ENCODE results near the gene CEP164. TPM values are rescaled to one million over a fixed set of nuclear protein-coding genes. Genes with fewer than 3 reads are reported as not detected.
"Not testable (repeated sequence)": the region's sequence is repeated elsewhere in the genome, so short reads cannot be mapped to it uniquely, and the experiment has no call there.

CEP164 gene
- total RNA-seq, 1 donor from 2014 or later, result 5.9 TPM

- TF ChIP-seq, protein P1, sequence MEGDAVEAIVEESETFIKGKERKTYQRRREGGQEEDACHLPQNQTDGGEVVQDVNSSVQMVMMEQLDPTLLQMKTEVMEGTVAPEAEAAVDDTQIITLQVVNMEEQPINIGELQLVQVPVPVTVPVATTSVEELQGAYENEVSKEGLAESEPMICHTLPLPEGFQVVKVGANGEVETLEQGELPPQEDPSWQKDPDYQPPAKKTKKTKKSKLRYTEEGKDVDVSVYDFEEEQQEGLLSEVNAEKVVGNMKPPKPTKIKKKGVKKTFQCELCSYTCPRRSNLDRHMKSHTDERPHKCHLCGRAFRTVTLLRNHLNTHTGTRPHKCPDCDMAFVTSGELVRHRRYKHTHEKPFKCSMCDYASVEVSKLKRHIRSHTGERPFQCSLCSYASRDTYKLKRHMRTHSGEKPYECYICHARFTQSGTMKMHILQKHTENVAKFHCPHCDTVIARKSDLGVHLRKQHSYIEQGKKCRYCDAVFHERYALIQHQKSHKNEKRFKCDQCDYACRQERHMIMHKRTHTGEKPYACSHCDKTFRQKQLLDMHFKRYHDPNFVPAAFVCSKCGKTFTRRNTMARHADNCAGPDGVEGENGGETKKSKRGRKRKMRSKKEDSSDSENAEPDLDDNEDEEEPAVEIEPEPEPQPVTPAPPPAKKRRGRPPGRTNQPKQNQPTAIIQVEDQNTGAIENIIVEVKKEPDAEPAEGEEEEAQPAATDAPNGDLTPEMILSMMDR (IDR thresholded peaks at IDR 0.05; ENCODE audit: borderline replicate concordance), result no peak
Measured at GRCh38 chr11:117444711-117445658, 117.3 kb downstream of the CEP164 start.

DNA sequence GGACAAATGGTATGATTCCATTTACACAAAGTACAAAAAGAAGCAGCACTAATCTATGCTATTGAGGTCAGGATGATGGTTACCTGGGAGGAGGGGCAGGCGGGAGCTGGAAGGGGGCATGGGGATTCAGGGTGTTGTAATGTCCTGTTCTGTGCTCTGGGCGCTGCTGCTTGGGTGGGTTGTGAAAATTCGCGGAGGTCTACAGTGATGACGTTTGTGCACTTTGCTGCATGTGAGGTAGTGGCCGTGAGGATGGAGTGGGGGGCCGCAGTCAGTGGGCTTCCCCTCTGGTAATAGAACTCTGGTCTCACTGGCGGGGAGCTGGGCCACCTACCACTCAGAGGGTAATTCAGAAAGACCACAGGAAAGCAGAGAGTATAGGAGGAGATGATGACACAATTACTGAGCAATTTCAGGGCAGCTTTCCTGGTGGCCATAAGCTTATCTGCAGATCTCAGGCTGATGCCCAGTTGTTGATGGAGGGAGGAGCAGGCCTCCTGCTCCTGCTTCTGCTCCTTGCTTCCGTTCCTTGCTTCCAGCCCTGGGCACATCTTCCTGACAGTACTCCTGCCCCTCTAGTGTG is 121.5 kb downstream of the CEP164 start:
- peaks cover 6% of the 10 kb centered on the region for H3K36me3 ChIP-seq
- no peak for DNase-seq
- no peak overlapping the region for H3K4me3 ChIP-seq
- H3K27ac ChIP-seq (replicated peaks), result no peak overlapping the region
- TF ChIP-seq, protein P1 (IDR thresholded peaks at IDR 0.05; ENCODE audit: borderline replicate concordance), result no peak
- intact Hi-C loops (cut with micrococcal nuclease), result loop anchor here (5.0 kb wide), 1 partner anchor 358 kb away; no protein-coding TSS in a partner anchor
- H3K9me3 ChIP-seq (replicated peaks), result peaks cover 20% of the 10 kb centered on the region
- no peaks in the 10 kb centered on the region for H3K4me1 ChIP-seq
- H3K27me3 ChIP-seq (ENCODE audit: low read depth), result peaks cover 3% of the 10 kb centered on the region

More at GRCh38 chr11:117444711-117445658, 117.3 kb downstream of the CEP164 start:
- Histone ChIP-seq H3K27me3 (ENCODE audit: low read depth) (peaks cover 23% of the 10 kb centered on the region), H3K4me1 (no peaks in the 10 kb centered on the region), H3K27ac (replicated peaks) (no peak overlapping the region), H3K4me3 (no peak overlapping the region), H3K9me3 (replicated peaks) (no peaks in the 10 kb centered on the region), H3K36me3 (no peaks in the 10 kb centered on the region)
- intact Hi-C loops (cut with micrococcal nuclease), result loop anchor here (5.0 kb wide), 1 partner anchor 362 kb away; no protein-coding TSS in a partner anchor
- DNase-seq, result no peak

GRCh38 chr11:117453886-117454563 is 126.4 kb downstream of the CEP164 start:
- intact Hi-C loops (cut with micrococcal nuclease), result no loop called here
- Histone ChIP-seq H3K27me3 (ENCODE audit: low read depth) (no peaks in the 10 kb centered on the region), H3K27ac (replicated peaks) (no peak overlapping the region)

GRCh38 chr11:117454564-117454917 is 126.9 kb downstream of the CEP164 start:
- H3K9me3 ChIP-seq (replicated peaks), result peaks cover 32% of the 10 kb centered on the region
- H3K27ac ChIP-seq (replicated peaks), result no peak overlapping the region
- H3K36me3 ChIP-seq, result peaks cover 24% of the 10 kb centered on the region
- intact Hi-C loops (cut with micrococcal nuclease), result no loop called here
- no peaks in the 10 kb centered on the region for H3K27me3 ChIP-seq (ENCODE audit: low read depth)
- no peak for DNase-seq
- TF ChIP-seq, protein P1 (IDR thresholded peaks at IDR 0.05; ENCODE audit: borderline replicate concordance), result no peak
- H3K4me3 ChIP-seq, result no peak overlapping the region
- H3K4me1 ChIP-seq, result no peaks in the 10 kb centered on the region

More at GRCh38 chr11:117453886-117454563, 126.4 kb downstream of the CEP164 start:
- TF ChIP-seq, protein P1 (IDR thresholded peaks at IDR 0.05; ENCODE audit: borderline replicate concordance), result no peak
- Histone ChIP-seq H3K4me3 (no peak overlapping the region), H3K36me3 (peaks cover 24% of the 10 kb centered on the region), H3K9me3 (replicated peaks) (peaks cover 32% of the 10 kb centered on the region), H3K4me1 (no peaks in the 10 kb centered on the region)
- no peak for DNase-seq

DNA sequence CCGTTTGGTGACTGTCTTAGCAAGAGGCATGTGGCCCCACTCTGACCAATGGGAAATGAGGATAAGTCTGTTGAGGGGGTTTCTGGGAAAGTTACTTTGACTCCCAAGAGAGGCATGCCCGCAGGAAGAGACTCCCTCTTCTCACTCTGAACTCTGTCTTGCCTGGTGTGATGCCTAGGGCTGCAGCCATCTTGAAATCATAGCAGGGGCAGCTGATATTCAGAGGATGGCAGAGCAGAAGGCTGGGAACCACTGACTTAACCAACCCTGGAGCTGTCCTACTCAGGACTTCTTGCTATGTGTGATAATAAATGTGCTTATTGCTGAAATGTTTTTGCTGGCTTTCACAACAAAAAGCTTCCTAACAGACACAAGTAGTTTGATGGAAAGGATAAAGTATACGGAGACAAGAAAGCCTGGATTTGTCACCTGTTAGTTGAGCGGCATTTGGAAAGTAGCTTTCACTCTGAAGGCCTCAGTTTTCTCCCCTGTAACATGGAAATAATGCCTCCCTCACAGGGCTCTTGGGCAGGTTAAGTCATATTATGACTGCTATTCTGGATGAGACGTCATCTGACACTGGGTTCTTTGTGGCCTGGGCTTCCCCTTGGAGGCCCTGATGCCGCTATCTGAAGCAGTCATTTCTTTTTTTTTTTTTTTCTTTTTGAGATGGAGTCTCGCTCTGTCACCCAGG is 128.5 kb downstream of the CEP164 start:
- no peak for DNase-seq
- H3K9me3 ChIP-seq (replicated peaks), result peaks cover 32% of the 10 kb centered on the region
- H3K36me3 ChIP-seq, result peaks cover 24% of the 10 kb centered on the region
- no peak overlapping the region for H3K27ac ChIP-seq (replicated peaks)
- intact Hi-C loops (cut with micrococcal nuclease), result no loop called here
- TF ChIP-seq, protein P1 (IDR thresholded peaks at IDR 0.05; ENCODE audit: borderline replicate concordance), result no peak
- no peaks in the 10 kb centered on the region for H3K27me3 ChIP-seq (ENCODE audit: low read depth)
- H3K4me3 ChIP-seq, result no peak overlapping the region
- no peaks in the 10 kb centered on the region for H3K4me1 ChIP-seq

GRCh38 chr11:117456721-117457029 is 129.0 kb downstream of the CEP164 start:
- H3K27ac ChIP-seq (replicated peaks); H3K4me3 ChIP-seq; H3K27me3 ChIP-seq (ENCODE audit: low read depth); DNase-seq; intact Hi-C loops (cut with micrococcal nuclease); H3K4me1 ChIP-seq: not testable (repeated sequence)
- H3K9me3 ChIP-seq (replicated peaks), result peaks cover 32% of the 10 kb centered on the region
- peaks cover 24% of the 10 kb centered on the region for H3K36me3 ChIP-seq

Data from left ventricle myocardium inferior (tissue), 1 donor.